ENCODE measurements around the gene MYH9. TPM values are rescaled to one million over a fixed set of nuclear protein-coding genes. Genes with fewer than 3 reads are reported as not detected.

MYH9 gene
- total RNA-seq, 1 experiment from 2014 or later = 323 TPM

DNA sequence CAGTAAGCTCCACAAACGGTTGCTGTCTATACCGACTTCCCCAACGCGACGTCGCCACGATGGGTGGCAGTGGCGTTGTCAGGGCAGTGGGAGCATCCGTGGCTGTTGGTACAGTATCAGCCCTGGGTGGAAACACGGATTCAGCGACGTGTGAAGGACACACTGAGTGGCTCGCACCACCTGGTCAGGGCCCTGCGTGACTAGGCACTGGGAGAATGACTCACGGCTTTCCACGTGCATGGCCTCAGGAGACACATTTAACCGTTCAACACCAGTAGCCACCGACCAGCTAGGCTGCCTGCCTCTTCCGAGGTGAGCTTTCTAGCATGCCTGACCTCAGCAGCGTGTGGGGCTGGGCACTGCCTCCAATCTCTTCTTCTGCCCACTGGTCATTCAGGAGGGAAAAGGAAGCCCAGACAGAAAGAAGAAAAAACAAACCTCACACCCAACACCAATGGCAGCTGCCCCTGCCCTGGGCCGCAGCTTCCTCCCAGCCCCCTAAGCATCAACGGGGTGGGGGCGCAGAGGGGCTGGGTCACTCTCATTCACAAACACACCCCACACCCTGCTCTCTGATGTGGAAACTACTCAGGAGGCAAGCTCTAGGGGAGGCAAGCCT lies 59.0 kb downstream of the MYH9 start:
- Histone ChIP-seq H3K27ac (ENCODE audit: low read depth, low read length, poor library complexity, severe bottlenecking) (peak overlapping the region; percentile 96), H3K27me3 (replicated peaks; ENCODE audit: insufficient read depth, low read depth, low read length, poor library complexity) (no peaks in the 10 kb centered on the region), H3K4me3 (ENCODE audit: low read depth, low read length, poor library complexity, severe bottlenecking) (no peak overlapping the region), H3K9me3 (ENCODE audit: low read depth, low read length, poor library complexity, severe bottlenecking) (no peaks in the 10 kb centered on the region), H3K4me1 (ENCODE audit: insufficient read depth, low read length, poor library complexity, severe bottlenecking) (peaks cover 75% of the 10 kb centered on the region), H3K36me3 (ENCODE audit: insufficient read depth, low read length, poor library complexity, severe bottlenecking) (peaks cover 29% of the 10 kb centered on the region)
- POLR2A ChIA-PET (ENCODE audit: low non-redundant PET) = interaction anchor here (0.6 to 0.7 kb wide), 2 partner anchors 15 to 86 kb away, joined by 3 to 6 read pairs; no protein-coding TSS in a partner anchor
- intact Hi-C loops (cut with micrococcal nuclease; ENCODE audit: unreplicated experiment) = no loop called here
- TF ChIP-seq, protein P1, sequence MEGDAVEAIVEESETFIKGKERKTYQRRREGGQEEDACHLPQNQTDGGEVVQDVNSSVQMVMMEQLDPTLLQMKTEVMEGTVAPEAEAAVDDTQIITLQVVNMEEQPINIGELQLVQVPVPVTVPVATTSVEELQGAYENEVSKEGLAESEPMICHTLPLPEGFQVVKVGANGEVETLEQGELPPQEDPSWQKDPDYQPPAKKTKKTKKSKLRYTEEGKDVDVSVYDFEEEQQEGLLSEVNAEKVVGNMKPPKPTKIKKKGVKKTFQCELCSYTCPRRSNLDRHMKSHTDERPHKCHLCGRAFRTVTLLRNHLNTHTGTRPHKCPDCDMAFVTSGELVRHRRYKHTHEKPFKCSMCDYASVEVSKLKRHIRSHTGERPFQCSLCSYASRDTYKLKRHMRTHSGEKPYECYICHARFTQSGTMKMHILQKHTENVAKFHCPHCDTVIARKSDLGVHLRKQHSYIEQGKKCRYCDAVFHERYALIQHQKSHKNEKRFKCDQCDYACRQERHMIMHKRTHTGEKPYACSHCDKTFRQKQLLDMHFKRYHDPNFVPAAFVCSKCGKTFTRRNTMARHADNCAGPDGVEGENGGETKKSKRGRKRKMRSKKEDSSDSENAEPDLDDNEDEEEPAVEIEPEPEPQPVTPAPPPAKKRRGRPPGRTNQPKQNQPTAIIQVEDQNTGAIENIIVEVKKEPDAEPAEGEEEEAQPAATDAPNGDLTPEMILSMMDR (conservative IDR thresholded peaks at IDR 0.05; ENCODE audit: low read depth, low read length) = no peak
- no peak for TF ChIP-seq EZH2 (IDR thresholded peaks at IDR 0.05; ENCODE audit: borderline replicate concordance, low read depth, low read length, poor library complexity, severe bottlenecking)
- no peak for DNase-seq (ENCODE audit: low spot score)
- BruUV-seq (replicated peaks) = no TSS peak
- CTCF ChIA-PET = interaction anchor here (0.6 to 0.7 kb wide), 2 partner anchors 26 to 68 kb away, joined by 3 to 4 read pairs; no protein-coding TSS in a partner anchor

- BruUV-seq (replicated peaks) = no TSS peak
- TF ChIP-seq, protein P1 (conservative IDR thresholded peaks at IDR 0.05; ENCODE audit: low read depth, low read length) = no peak
- no peak for TF ChIP-seq EZH2 (IDR thresholded peaks at IDR 0.05; ENCODE audit: borderline replicate concordance, low read depth, low read length, poor library complexity, severe bottlenecking)
- H3K27ac ChIP-seq (ENCODE audit: low read depth, low read length, poor library complexity, severe bottlenecking) = peak overlapping the region; percentile 96
- H3K36me3 ChIP-seq (ENCODE audit: insufficient read depth, low read length, poor library complexity, severe bottlenecking) = peaks cover 35% of the 10 kb centered on the region
- H3K4me3 ChIP-seq (ENCODE audit: low read depth, low read length, poor library complexity, severe bottlenecking) = no peak overlapping the region
- no peaks in the 10 kb centered on the region for H3K9me3 ChIP-seq (ENCODE audit: low read depth, low read length, poor library complexity, severe bottlenecking)
- intact Hi-C loops (cut with micrococcal nuclease; ENCODE audit: unreplicated experiment) = no loop called here
- no peaks in the 10 kb centered on the region for H3K27me3 ChIP-seq (replicated peaks; ENCODE audit: insufficient read depth, low read depth, low read length, poor library complexity)
- POLR2A ChIA-PET (ENCODE audit: low non-redundant PET) = interaction anchor here (0.7 kb wide), 1 partner anchor 15 kb away, joined by 3 read pairs; no protein-coding TSS in a partner anchor
- CTCF ChIA-PET = interaction anchor here (0.7 kb wide), 1 partner anchor 27 kb away, joined by 3 read pairs; no protein-coding TSS in a partner anchor
- DNase-seq (ENCODE audit: low spot score) = no peak
- peaks cover 72% of the 10 kb centered on the region for H3K4me1 ChIP-seq (ENCODE audit: insufficient read depth, low read length, poor library complexity, severe bottlenecking)
These were observed 59.7 kb downstream of the MYH9 start for GRCh38 chr22:36327922-36328551.

- TF ChIP-seq EZH2 (IDR thresholded peaks at IDR 0.05; ENCODE audit: borderline replicate concordance, low read depth, low read length, poor library complexity, severe bottlenecking) = no peak
- TF ChIP-seq, protein P1 (conservative IDR thresholded peaks at IDR 0.05; ENCODE audit: low read depth, low read length) = no peak
- Histone ChIP-seq H3K4me1 (ENCODE audit: insufficient read depth, low read length, poor library complexity, severe bottlenecking) (peaks cover 57% of the 10 kb centered on the region), H3K36me3 (ENCODE audit: insufficient read depth, low read length, poor library complexity, severe bottlenecking) (peaks cover 50% of the 10 kb centered on the region), H3K9me3 (ENCODE audit: low read depth, low read length, poor library complexity, severe bottlenecking) (no peaks in the 10 kb centered on the region), H3K4me3 (ENCODE audit: low read depth, low read length, poor library complexity, severe bottlenecking) (no peak overlapping the region), H3K27ac (ENCODE audit: low read depth, low read length, poor library complexity, severe bottlenecking) (no peak overlapping the region), H3K27me3 (replicated peaks; ENCODE audit: insufficient read depth, low read depth, low read length, poor library complexity) (no peaks in the 10 kb centered on the region)
- no peak for DNase-seq (ENCODE audit: low spot score)
- POLR2A ChIA-PET (ENCODE audit: low non-redundant PET) = no interaction called here
- intact Hi-C loops (cut with micrococcal nuclease; ENCODE audit: unreplicated experiment) = no loop called here
- no TSS peak for BruUV-seq (replicated peaks)
- CTCF ChIA-PET = no interaction called here
These were observed 61.3 kb downstream of the MYH9 start for GRCh38 chr22:36326178-36327161.

Data from A673 (cell line).